GM12801 (cell line): ENCODE data around the gene SUSD1.

ENCODE experiments used
- TF ChIP-seq, protein P1 (sequence below): IDR thresholded peaks from one replicate; pipeline ENCODE4 v1.5.1; 2011; ENCODE audit warnings: control low read depth; ENCODE audit not compliant: insufficient read length; ENCODE audit errors: extremely low read depth

Gene SUSD1

DNA sequence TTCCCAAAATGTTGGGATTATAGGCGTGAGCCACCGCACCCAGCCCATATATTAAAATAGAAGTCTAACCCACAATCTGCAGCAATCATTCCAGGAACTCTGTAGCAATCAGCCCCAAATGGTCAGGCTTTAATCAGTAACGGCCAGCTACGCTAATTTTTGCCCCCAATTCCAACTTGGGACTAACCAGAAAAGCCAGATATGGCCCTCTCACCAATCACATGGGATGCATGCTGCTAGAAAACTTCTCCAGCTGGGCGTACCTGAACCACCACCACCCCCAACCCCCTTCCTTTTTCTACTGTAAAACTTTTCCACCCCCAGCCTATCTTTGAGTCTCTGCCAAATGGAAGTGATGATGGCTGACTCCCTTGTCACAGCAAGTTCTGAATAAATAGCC lies 4.1 kb downstream of the SUSD1 start:
- TF ChIP-seq, protein P1, sequence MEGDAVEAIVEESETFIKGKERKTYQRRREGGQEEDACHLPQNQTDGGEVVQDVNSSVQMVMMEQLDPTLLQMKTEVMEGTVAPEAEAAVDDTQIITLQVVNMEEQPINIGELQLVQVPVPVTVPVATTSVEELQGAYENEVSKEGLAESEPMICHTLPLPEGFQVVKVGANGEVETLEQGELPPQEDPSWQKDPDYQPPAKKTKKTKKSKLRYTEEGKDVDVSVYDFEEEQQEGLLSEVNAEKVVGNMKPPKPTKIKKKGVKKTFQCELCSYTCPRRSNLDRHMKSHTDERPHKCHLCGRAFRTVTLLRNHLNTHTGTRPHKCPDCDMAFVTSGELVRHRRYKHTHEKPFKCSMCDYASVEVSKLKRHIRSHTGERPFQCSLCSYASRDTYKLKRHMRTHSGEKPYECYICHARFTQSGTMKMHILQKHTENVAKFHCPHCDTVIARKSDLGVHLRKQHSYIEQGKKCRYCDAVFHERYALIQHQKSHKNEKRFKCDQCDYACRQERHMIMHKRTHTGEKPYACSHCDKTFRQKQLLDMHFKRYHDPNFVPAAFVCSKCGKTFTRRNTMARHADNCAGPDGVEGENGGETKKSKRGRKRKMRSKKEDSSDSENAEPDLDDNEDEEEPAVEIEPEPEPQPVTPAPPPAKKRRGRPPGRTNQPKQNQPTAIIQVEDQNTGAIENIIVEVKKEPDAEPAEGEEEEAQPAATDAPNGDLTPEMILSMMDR = no peak

DNA sequence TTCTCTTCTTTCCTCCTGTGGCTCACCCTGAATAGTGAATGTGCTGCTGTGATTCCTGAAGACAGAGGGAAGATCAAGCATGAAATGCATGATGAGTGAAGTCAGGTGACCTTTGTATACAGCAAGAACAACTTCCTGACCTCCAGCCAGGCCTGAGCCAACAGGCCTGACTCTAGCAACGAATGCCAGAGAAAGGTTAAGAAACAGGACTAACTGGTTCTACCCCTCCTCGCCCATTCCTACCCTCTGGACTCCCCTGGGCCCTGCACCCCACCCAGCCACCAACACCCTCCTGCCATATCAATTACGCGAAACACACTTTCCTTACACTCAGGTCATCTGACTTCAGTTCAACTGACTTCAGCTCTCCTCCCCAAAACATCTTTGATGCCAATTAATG lies 4.9 kb downstream of the SUSD1 start:
- TF ChIP-seq, protein P1 = no peak

DNA sequence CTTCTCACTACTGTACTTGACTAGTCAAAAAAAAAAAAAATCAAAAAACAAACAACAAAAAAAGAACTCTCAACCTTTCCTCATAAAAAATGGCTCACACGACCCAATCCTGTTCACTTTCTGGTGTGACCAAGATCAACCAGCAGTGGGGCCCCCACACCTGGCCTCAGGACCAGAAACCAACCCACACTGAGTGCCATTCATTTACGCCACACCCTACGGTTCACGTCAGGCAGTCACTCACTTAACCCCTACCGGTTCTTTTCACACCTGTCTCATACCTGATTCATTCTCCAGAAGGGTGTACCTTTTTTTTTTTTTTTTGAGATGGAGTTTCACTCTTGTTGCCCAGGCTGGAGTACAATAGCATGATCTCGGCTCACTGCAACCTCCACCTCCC lies 5.7 kb downstream of the SUSD1 start:
- TF ChIP-seq, protein P1 = no peak

DNA sequence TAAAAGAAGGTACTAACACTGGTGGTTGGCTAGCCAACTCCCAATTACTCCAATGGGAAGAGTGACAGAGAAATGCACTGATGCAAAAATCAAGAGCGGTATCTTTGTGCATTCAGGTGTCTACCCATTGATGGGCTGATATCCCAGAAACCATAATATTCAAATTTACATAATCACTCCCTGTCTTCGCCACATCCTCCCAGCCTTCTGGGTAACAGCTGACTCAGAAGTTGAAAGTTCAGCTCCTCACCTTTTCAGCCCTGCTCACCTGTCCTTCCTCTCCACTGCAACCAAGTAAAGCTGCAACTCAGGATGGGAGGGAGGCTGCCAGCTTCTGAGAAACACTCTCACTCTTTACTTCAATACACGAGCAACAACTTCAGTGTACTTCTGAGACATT lies 6.9 kb downstream of the SUSD1 start:
- TF ChIP-seq, protein P1 = no peak

DNA sequence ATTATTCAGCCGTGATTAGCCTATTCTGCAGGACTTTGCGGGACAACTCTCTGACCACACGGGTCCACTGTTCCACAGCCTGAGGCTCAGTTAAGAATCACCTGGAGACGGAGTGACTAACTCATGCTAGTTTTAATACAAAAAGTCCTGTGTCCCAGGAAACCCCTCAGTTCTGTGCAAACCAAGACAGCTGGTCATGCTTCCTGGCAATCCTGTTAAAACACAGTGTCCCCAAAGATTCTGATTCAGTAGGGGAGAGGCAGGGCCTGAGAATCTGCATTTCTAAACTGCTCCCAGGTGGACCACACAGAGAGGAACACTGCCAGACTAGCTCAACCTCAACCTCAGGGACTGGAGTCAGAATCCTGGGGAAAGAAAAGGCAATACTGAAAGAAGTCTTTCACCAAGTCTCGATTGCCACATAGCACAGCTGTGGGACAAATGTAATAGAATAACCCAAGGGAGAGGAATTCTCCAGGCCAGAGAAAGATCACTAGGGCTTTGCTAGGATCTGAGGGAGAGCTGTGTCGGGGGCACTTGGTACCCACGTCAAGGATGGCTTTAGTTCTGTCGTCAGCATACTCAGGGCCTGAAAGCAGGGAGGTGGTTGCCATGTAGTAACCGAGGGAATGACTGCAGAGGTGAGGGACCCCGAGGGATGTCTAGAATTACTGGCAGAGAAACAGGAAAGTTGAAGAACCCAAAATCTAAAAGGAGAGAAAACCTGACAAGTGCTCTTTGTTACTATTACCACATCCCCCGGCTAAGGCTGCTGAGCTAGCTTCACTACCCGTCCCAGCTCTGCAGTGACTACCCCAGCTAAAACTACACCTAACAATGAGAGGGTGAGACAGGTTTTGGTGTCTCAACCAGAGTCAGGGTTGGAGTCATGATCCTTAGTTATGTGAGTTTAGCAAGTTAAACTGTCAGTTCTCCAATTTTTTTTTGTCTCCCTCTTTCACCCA lies 8.6 kb downstream of the SUSD1 start:
- TF ChIP-seq, protein P1 = no peak

DNA sequence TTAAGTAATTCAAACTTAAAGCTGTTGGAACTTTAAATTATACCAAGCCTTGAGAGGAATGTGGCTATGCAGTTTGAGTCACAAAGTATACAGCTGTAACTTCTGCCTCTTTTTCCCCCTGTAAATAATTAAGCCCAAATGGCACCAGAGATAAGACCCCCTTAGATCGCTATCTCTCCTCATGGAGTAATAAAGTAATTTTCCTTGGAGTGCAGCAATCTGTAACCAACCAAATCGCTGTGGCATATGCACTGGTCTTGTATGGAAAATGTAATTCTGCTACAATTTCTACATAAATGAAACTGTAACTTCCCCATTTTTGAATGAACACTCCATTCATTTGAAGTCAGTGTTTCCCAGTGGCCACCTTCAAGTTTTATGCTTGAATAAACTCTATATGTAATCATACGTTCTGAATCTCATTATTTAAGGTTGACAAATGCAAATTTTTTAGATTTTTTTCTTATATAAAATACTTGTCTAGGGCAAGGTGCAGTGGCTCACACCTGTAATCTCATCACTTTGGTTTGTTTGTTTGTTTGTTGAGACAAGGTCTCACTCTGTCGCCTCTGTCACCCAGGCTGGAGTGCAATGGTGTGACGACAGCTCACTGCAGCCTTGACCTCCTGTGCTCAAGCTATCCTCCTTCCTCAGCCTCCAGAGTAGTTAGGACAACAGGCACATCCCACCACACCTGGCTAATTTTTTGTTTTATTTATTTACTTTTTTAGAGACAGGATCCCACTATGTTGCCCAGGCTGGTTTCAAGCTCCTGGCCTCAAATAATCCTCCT lies 12.3 kb downstream of the SUSD1 start:
- TF ChIP-seq, protein P1 = no peak

DNA sequence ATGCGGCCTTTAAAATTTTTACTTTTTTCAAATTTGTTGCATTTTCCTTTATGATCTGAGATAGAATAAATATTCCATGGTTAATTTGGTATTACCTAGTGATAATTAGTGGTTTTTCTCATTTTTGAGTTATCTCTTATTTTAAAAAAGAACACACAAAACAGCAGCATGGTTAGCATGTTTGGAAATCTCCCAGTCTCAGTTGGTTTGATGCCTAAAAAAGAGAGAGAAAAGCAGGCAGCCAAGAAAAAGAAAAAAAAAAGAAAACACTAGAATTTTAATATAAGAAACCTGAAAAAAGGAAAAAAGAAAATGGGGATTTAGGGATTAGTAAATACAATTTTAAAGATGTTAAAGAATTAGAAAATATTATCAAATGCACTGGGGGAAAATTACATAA lies 15.3 kb downstream of the SUSD1 start:
- TF ChIP-seq, protein P1 = no peak
